Measurements from ENCODE around the gene RIT1. TPM values are rescaled to one million over a fixed set of nuclear protein-coding genes. Genes with fewer than 3 reads are reported as not detected.

Gene RIT1
- total and polyA plus RNA-seq, 2 of the 8 experiments (the other 6 are each of a cell fraction or from before 2014, with no cell fraction given), result 25.3 to 26.8 TPM

DNA sequence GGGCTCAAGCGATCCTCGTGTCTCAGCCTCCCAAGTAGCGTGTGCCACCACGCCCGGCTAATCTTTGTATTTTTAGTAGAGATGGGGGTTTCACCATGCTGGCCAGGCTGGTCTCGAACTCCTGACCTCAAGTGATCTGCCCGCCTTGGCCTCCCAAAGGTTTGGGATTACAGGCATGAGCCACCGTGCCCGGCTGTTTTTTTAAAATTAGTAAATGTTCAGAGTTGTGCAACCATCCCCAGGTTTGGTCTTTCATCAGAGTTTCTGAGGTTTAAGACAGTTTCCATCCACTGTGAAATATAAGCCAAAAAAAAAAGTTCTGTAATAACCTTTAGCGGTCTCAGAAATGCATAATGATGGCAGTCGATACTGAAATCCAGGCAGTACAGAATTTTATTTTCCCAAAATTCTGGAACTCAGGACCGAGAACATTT lies 52.3 kb downstream of the RIT1 start:
- Histone ChIP-seq H2BK12ac (ENCODE audit: low read depth, low read length) (no peak overlapping the region), H4K8ac (ENCODE audit: extremely low read depth, insufficient read depth, low read length) (no peak overlapping the region), H2BK120ac (replicated peaks; ENCODE audit: low read depth, low read length) (no peak overlapping the region), H3K4me3 (ENCODE audit: extremely low read depth in 1 of 4, insufficient read depth in 2 of 4, low read depth in 3 of 4, low read length in 4 of 4) (peak overlapping the region in 3 of 4 experiments; percentile 24 to 55 (median 32); a peak in 6 of 8 replicates), H3K36me3 (ENCODE audit: control insufficient read depth in 2 of 4, insufficient read depth in 4 of 4, low read length in 3 of 4) (peaks cover 0 to 10% (median 4%) of the 10 kb centered on the region in 4 experiments; a peak in 4 of 8 replicates), H2AFZ (ENCODE audit: low read length) (no peak overlapping the region), H3K23me2 (ENCODE audit: low read depth, low read length) (peaks cover 8% of the 10 kb centered on the region), H3K14ac (ENCODE audit: insufficient read length) (no peak overlapping the region), H3K4me2 (ENCODE audit: insufficient read depth in 1 of 2, low read depth in 2 of 2, low read length in 2 of 2) (peak overlapping the region; percentile 56 to 64), H3K79me2 (ENCODE audit: control insufficient read depth in 1 of 2, insufficient read depth in 2 of 2, low read length in 2 of 2) (peaks cover 0 to 25% of the 10 kb centered on the region in 2 experiments; a peak in 2 of 4 replicates), H3K4ac (replicated peaks; ENCODE audit: insufficient read length, low read depth, low read length) (no peak overlapping the region), H3K18ac (ENCODE audit: extremely low read depth, low read length) (no peak overlapping the region), H3K9me3 (ENCODE audit: insufficient read depth in 2 of 2, low read depth in 1 of 2, low read length in 1 of 2) (no peaks in the 10 kb centered on the region), H3K27ac (ENCODE audit: low read depth, low read length) (no peak overlapping the region), H3K79me1 (ENCODE audit: low read depth, low read length) (peaks cover 3% of the 10 kb centered on the region; the same call in 1 of the 2 replicates), H3K23ac (ENCODE audit: insufficient read length) (no peak overlapping the region), H3K9ac (replicated peaks in 1 of 4; ENCODE audit: extremely low read depth in 1 of 4, low read depth in 3 of 4, low read length in 3 of 4) (no peak overlapping the region), H3K56ac (replicated peaks; ENCODE audit: insufficient read length, low read depth, low read length) (no peak overlapping the region), H2BK5ac (ENCODE audit: low read depth, low read length) (no peak overlapping the region), H2BK15ac (ENCODE audit: low read length) (no peak overlapping the region), H4K5ac (ENCODE audit: insufficient read length, low read depth, low read length) (peak overlapping the region; percentile 65), H2BK20ac (ENCODE audit: low read length) (no peak overlapping the region), H2AK5ac (ENCODE audit: low read depth, low read length) (no peak overlapping the region), H3K4me1 (replicated peaks in 1 of 4; ENCODE audit: control insufficient read depth in 3 of 4, insufficient read depth in 4 of 4, low read length in 3 of 4) (peaks cover 0 to 6% (median 2%) of the 10 kb centered on the region in 4 experiments; a peak in 4 of 7 replicates), H4K20me1 (replicated peaks in 1 of 2; ENCODE audit: control insufficient read depth in 1 of 2, insufficient read depth in 2 of 2, low read length in 2 of 2) (peaks cover 0 to 2% of the 10 kb centered on the region in 2 experiments), H4K91ac (replicated peaks; ENCODE audit: insufficient read length, low read length) (no peak overlapping the region), H3K27me3 (replicated peaks in 1 of 4; ENCODE audit: control insufficient read depth in 3 of 4, extremely low read depth in 1 of 4, insufficient read depth in 3 of 4, low read length in 3 of 4) (no peaks in the 10 kb centered on the region)
- FAIRE-seq (no peak), DNase-seq (ENCODE audit: low read depth in 1 of 2, low spot score in 2 of 2) (no peak)
- 80% methylated on average over 12 of the region's 12 CpGs; no CpG with 5 or more reads in 1 of the 2 experiments for WGBS, 2 experiments (ENCODE audit: extremely low coverage in 1 of 2, insufficient coverage in 1 of 2, insufficient read length in 1 of 2, insufficient replicate concordance in 2 of 2, low coverage in 1 of 2, low lambda C conversion rate in 2 of 2, missing lambda C conversion rate in 1 of 2)
- CTCF ChIA-PET (ENCODE audit: partially characterized antibody), result no interaction called here
- POLR2A ChIA-PET (ENCODE audit: partially characterized antibody), result interaction anchor here (0.7 to 2.4 kb wide), 6 partner anchors 9 to 848 kb away, joined by 3 to 6 read pairs (median 4); partner anchors contain the start of gene UBQLN4
- TF ChIP-seq ASH2L (IDR thresholded peaks at IDR 0.05; ENCODE audit: low read length), result no peak
- no peak for TF ChIP-seq TAF1 (IDR thresholded peaks at IDR 0.05; ENCODE audit: low read depth, low read length)
- TF ChIP-seq GABPA (IDR thresholded peaks at IDR 0.05; ENCODE audit: borderline replicate concordance, insufficient read depth, low read length), result no peak
- TF ChIP-seq, protein P1, sequence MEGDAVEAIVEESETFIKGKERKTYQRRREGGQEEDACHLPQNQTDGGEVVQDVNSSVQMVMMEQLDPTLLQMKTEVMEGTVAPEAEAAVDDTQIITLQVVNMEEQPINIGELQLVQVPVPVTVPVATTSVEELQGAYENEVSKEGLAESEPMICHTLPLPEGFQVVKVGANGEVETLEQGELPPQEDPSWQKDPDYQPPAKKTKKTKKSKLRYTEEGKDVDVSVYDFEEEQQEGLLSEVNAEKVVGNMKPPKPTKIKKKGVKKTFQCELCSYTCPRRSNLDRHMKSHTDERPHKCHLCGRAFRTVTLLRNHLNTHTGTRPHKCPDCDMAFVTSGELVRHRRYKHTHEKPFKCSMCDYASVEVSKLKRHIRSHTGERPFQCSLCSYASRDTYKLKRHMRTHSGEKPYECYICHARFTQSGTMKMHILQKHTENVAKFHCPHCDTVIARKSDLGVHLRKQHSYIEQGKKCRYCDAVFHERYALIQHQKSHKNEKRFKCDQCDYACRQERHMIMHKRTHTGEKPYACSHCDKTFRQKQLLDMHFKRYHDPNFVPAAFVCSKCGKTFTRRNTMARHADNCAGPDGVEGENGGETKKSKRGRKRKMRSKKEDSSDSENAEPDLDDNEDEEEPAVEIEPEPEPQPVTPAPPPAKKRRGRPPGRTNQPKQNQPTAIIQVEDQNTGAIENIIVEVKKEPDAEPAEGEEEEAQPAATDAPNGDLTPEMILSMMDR (IDR thresholded peaks at IDR 0.05; ENCODE audit: control extremely low read depth in 1 of 3, insufficient read depth in 1 of 3, low read depth in 1 of 3, low read length in 3 of 3), result no peak
